GM12875 (cell line): Measurements from ENCODE around the gene KMT5B.

Source experiments
- H3K4me3 ChIP-seq: one replicate; pipeline ENCODE4 v1.5.1; 2011; ENCODE audit warnings: low read depth, low read length, control low read depth
- TF ChIP-seq, protein P1 (sequence below): IDR thresholded peaks from 2 replicates; pipeline ENCODE4 v1.5.1; 2011; ENCODE audit warnings: low read depth, mild to moderate bottlenecking, control low read depth, inconsistent platforms, low read length, moderate library complexity, borderline replicate concordance; ENCODE audit not compliant: insufficient read depth

Gene KMT5B

GRCh38 chr11:68141246-68142027, 71.7 kb downstream of the KMT5B start:
- H3K4me3 ChIP-seq = no peak overlapping the region
- TF ChIP-seq, protein P1, sequence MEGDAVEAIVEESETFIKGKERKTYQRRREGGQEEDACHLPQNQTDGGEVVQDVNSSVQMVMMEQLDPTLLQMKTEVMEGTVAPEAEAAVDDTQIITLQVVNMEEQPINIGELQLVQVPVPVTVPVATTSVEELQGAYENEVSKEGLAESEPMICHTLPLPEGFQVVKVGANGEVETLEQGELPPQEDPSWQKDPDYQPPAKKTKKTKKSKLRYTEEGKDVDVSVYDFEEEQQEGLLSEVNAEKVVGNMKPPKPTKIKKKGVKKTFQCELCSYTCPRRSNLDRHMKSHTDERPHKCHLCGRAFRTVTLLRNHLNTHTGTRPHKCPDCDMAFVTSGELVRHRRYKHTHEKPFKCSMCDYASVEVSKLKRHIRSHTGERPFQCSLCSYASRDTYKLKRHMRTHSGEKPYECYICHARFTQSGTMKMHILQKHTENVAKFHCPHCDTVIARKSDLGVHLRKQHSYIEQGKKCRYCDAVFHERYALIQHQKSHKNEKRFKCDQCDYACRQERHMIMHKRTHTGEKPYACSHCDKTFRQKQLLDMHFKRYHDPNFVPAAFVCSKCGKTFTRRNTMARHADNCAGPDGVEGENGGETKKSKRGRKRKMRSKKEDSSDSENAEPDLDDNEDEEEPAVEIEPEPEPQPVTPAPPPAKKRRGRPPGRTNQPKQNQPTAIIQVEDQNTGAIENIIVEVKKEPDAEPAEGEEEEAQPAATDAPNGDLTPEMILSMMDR = no peak

DNA sequence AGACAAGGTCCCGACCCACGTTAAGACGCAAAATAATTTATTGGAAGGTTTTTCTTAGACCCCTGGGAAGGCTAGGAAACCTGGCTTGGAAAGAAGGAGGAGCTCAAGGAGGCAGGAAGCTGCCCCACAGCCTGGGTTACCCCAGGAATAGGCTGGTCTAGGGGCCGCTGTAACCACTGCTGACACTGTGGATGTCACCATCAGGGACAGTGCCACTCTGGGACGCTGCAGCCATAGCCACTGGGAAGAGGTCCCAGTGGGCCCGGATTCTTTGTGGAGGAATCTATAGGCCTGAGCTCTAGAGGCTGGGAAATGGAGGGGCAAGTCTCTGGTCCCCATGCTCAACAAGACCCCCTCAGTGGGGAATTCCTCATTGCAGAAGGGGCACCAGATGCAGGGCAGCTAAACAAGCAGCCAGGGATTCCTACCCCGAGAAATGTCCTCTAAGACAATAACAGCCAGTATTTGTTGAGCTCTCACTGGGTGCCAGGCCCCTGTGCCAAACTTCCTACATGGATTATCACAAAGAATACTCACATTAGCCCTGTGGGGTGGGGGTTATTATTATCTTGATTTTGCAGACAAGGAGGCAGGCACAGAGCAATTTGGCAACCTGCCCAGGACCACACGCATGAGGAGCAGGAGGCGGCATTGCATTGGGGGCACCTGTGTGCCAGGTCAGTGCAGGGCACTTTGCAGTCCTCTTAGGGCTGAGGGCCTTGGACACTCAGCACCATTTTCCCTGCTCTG, 72.4 kb downstream of the KMT5B start:
- H3K4me3 ChIP-seq = no peak overlapping the region
- TF ChIP-seq, protein P1 = no peak

GRCh38 chr11:68138237-68138636, 74.9 kb downstream of the KMT5B start:
- no peak overlapping the region for H3K4me3 ChIP-seq
- TF ChIP-seq, protein P1 = no peak

DNA sequence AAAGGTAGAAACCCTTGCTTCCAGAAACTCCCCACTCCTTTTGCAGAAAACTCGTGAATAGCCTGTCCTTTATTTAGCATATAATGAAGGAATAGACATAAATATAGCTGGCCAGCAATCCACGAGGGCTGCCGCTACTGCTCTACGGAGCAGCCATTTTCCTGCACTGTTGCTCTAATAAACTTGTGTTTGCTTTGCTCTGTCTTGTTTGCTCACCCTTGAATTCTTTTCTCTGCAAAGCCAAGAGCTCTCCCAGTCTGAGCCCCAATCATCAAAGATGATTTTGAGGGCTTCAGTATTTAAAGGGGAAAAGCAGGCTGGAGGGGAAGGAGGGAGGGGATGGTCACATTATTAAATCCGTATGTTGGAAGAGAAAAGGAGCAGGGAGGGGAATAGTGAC, 75.3 kb downstream of the KMT5B start:
- TF ChIP-seq, protein P1 = no peak
- no peak overlapping the region for H3K4me3 ChIP-seq

- TF ChIP-seq, protein P1 = no peak
- no peak overlapping the region for H3K4me3 ChIP-seq
These were observed 76.2 kb downstream of the KMT5B start for GRCh38 chr11:68136866-68137265.

DNA sequence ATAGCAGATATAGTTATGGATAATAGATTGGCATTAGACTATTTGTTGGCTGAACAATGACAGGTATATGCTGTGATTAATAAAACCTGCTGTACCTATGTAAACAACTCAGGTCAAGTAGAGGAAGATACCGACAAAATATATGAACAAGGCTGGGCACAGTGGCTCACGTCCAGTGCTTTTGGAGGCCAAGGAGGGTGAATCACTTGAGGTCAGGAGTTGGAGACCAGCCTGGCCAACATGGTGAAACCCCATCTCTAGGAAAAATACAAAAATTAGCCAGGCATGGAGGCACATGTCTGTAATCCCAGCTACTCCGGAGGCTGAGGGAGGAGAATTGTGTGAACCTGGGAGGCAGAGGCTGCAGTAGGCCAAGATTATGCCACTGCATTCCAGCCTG, 77.9 kb downstream of the KMT5B start:
- no peak overlapping the region for H3K4me3 ChIP-seq
- TF ChIP-seq, protein P1 = no peak
